Measurements from ENCODE around the gene PRKCH. TPM values are rescaled to one million over a fixed set of nuclear protein-coding genes. Genes with fewer than 3 reads are reported as not detected.

The PRKCH gene
- polyA plus RNA-seq, 1 donor from 2014 or later, result 2.0 TPM

DNA sequence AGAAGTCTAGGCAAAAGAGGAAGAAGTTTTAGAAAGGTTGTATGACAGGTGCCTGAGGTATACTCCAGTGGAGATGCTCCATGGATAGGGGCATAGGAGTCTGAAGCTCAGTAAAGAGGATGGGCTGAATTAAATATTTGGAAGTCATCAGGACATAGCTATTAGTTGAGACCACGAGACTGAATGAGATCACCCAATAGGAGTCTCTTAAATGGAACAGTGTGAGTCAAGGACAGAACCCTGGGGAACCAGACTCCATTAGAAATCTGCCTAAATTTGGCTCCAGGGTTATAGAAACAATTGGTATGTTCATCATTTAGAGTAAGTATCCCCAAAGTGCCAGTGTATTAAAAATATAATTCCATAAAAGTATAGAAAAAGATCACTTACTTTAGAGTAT, 172.6 kb downstream of the PRKCH start:
- H3K36me3 ChIP-seq (ENCODE audit: insufficient read depth, low read length), result no peaks in the 10 kb centered on the region
- H2AFZ ChIP-seq (ENCODE audit: low read depth, low read length), result no peak overlapping the region
- no peak overlapping the region for H3K27ac ChIP-seq (ENCODE audit: low read length)
- H3K9me2 ChIP-seq (ENCODE audit: insufficient read depth, low read length), result no peaks in the 10 kb centered on the region
- no peaks in the 10 kb centered on the region for H3F3A ChIP-seq (ENCODE audit: insufficient read depth, low read length, poor library complexity, severe bottlenecking)
- H3K4me2 ChIP-seq (ENCODE audit: low read length), result no peak overlapping the region
- TF ChIP-seq RAD21 (conservative IDR thresholded peaks at IDR 0.05) (no peak), EP300 (conservative IDR thresholded peaks at IDR 0.05; ENCODE audit: poor library complexity, severe bottlenecking) (no peak), SMC3 (conservative IDR thresholded peaks at IDR 0.05; ENCODE audit: poor library complexity) (no peak), EZH2 (IDR thresholded peaks at IDR 0.05; ENCODE audit: borderline replicate concordance, insufficient read depth, low read length, poor library complexity, severe bottlenecking) (no peak), TAF1 (IDR thresholded peaks at IDR 0.05; ENCODE audit: low read depth) (no peak), MXI1 (conservative IDR thresholded peaks at IDR 0.05; ENCODE audit: poor library complexity, severe bottlenecking) (no peak), POLR2AphosphoS5 (IDR thresholded peaks at IDR 0.05) (no peak)
- TF ChIP-seq, protein P1, sequence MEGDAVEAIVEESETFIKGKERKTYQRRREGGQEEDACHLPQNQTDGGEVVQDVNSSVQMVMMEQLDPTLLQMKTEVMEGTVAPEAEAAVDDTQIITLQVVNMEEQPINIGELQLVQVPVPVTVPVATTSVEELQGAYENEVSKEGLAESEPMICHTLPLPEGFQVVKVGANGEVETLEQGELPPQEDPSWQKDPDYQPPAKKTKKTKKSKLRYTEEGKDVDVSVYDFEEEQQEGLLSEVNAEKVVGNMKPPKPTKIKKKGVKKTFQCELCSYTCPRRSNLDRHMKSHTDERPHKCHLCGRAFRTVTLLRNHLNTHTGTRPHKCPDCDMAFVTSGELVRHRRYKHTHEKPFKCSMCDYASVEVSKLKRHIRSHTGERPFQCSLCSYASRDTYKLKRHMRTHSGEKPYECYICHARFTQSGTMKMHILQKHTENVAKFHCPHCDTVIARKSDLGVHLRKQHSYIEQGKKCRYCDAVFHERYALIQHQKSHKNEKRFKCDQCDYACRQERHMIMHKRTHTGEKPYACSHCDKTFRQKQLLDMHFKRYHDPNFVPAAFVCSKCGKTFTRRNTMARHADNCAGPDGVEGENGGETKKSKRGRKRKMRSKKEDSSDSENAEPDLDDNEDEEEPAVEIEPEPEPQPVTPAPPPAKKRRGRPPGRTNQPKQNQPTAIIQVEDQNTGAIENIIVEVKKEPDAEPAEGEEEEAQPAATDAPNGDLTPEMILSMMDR (IDR thresholded peaks at IDR 0.05; ENCODE audit: poor library complexity, severe bottlenecking), result no peak
- TF ChIP-seq, protein P2, sequence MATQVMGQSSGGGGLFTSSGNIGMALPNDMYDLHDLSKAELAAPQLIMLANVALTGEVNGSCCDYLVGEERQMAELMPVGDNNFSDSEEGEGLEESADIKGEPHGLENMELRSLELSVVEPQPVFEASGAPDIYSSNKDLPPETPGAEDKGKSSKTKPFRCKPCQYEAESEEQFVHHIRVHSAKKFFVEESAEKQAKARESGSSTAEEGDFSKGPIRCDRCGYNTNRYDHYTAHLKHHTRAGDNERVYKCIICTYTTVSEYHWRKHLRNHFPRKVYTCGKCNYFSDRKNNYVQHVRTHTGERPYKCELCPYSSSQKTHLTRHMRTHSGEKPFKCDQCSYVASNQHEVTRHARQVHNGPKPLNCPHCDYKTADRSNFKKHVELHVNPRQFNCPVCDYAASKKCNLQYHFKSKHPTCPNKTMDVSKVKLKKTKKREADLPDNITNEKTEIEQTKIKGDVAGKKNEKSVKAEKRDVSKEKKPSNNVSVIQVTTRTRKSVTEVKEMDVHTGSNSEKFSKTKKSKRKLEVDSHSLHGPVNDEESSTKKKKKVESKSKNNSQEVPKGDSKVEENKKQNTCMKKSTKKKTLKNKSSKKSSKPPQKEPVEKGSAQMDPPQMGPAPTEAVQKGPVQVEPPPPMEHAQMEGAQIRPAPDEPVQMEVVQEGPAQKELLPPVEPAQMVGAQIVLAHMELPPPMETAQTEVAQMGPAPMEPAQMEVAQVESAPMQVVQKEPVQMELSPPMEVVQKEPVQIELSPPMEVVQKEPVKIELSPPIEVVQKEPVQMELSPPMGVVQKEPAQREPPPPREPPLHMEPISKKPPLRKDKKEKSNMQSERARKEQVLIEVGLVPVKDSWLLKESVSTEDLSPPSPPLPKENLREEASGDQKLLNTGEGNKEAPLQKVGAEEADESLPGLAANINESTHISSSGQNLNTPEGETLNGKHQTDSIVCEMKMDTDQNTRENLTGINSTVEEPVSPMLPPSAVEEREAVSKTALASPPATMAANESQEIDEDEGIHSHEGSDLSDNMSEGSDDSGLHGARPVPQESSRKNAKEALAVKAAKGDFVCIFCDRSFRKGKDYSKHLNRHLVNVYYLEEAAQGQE (IDR thresholded peaks at IDR 0.05; ENCODE audit: borderline replicate concordance), result no peak
- H3K79me2 ChIP-seq (replicated peaks; ENCODE audit: insufficient read depth, low read length), result no peaks in the 10 kb centered on the region
- no peaks in the 10 kb centered on the region for H3K27me3 ChIP-seq (ENCODE audit: insufficient read depth, low read depth, low read length)
- H3K4me3 ChIP-seq (ENCODE audit: low read length), result no peak overlapping the region
- no peaks in the 10 kb centered on the region for H4K20me1 ChIP-seq (ENCODE audit: insufficient read depth)
- H3K9ac ChIP-seq (ENCODE audit: low read length), result no peak overlapping the region
- no peaks in the 10 kb centered on the region for H3K9me3 ChIP-seq (ENCODE audit: low read length)

DNA sequence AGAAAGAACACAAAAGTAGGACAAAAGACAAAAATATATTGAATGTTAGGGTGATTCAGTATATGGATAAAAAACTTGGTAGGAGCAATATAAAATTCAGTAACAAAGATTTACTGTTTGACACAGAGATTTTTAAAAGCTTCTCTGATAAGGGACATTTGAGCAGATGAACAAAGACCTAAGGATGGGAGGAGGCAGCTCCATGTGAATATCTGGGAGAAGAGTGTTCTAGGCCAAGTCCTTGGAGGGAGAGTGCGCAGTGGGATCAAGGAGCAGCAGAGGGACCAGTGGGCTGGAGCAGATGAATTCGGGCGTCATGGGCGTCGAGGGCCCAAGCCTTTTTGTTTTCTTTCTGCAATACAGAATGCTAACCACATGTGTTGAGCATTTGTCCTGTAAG, 174.4 kb downstream of the PRKCH start:
- Histone ChIP-seq H3K9me3 (ENCODE audit: low read length) (no peaks in the 10 kb centered on the region), H3K4me3 (ENCODE audit: low read length) (no peak overlapping the region), H3K79me2 (replicated peaks; ENCODE audit: insufficient read depth, low read length) (no peaks in the 10 kb centered on the region), H3K27ac (ENCODE audit: low read length) (no peak overlapping the region), H2AFZ (ENCODE audit: low read depth, low read length) (no peak overlapping the region), H3K4me2 (ENCODE audit: low read length) (no peak overlapping the region), H3F3A (ENCODE audit: insufficient read depth, low read length, poor library complexity, severe bottlenecking) (no peaks in the 10 kb centered on the region), H3K36me3 (ENCODE audit: insufficient read depth, low read length) (no peaks in the 10 kb centered on the region), H3K9ac (ENCODE audit: low read length) (no peak overlapping the region), H4K20me1 (ENCODE audit: insufficient read depth) (no peaks in the 10 kb centered on the region), H3K27me3 (ENCODE audit: insufficient read depth, low read depth, low read length) (no peaks in the 10 kb centered on the region), H3K9me2 (ENCODE audit: insufficient read depth, low read length) (no peaks in the 10 kb centered on the region)
- no peak for TF ChIP-seq POLR2AphosphoS5 (IDR thresholded peaks at IDR 0.05)
- no peak for TF ChIP-seq SMC3 (conservative IDR thresholded peaks at IDR 0.05; ENCODE audit: poor library complexity)
- no peak for TF ChIP-seq EP300 (conservative IDR thresholded peaks at IDR 0.05; ENCODE audit: poor library complexity, severe bottlenecking)
- TF ChIP-seq MXI1 (conservative IDR thresholded peaks at IDR 0.05; ENCODE audit: poor library complexity, severe bottlenecking), result no peak
- no peak for TF ChIP-seq EZH2 (IDR thresholded peaks at IDR 0.05; ENCODE audit: borderline replicate concordance, insufficient read depth, low read length, poor library complexity, severe bottlenecking)
- TF ChIP-seq, protein P2 (IDR thresholded peaks at IDR 0.05; ENCODE audit: borderline replicate concordance), result no peak
- TF ChIP-seq TAF1 (IDR thresholded peaks at IDR 0.05; ENCODE audit: low read depth), result no peak
- no peak for TF ChIP-seq RAD21 (conservative IDR thresholded peaks at IDR 0.05)
- TF ChIP-seq, protein P1 (IDR thresholded peaks at IDR 0.05; ENCODE audit: poor library complexity, severe bottlenecking), result no peak
